ENCODE data around the gene ID2. TPM values are rescaled to one million over a fixed set of nuclear protein-coding genes. Genes with fewer than 3 reads are reported as not detected.

The ID2 gene
- total RNA-seq, 1 donor = 168 TPM

GRCh38 chr2:8648441-8649213, 33.2 kb upstream of the ID2 start:
- TF ChIP-seq CTCF (IDR thresholded peaks at IDR 0.05; ENCODE audit: extremely low read depth, low read depth, low read length) = no peak
- Histone ChIP-seq H3K4me2 (ENCODE audit: insufficient read depth, low read length) (no peak overlapping the region), H3K9me3 (ENCODE audit: low read depth, low read length) (no peaks in the 10 kb centered on the region), H3K27me3 (ENCODE audit: insufficient read depth, low read length) (no peaks in the 10 kb centered on the region), H3K27ac (ENCODE audit: low read depth, low read length) (no peak overlapping the region), H2AFZ (ENCODE audit: low read length) (no peak overlapping the region), H4K20me1 (ENCODE audit: insufficient read depth, low read length) (no peaks in the 10 kb centered on the region), H3K4me3 (ENCODE audit: insufficient read depth, low read length) (no peak overlapping the region), H3K36me3 (ENCODE audit: insufficient read depth, low read length) (no peaks in the 10 kb centered on the region), H3K4me1 (ENCODE audit: insufficient read depth, low read length) (no peaks in the 10 kb centered on the region), H3K79me2 (ENCODE audit: insufficient read depth, low read length) (no peaks in the 10 kb centered on the region)
- DNase-seq (ENCODE audit: insufficient read length, low spot score, missing footprints) = peak; percentile 62

GRCh38 chr2:8649718-8650117, 32.1 kb upstream of the ID2 start:
- Histone ChIP-seq H4K20me1 (ENCODE audit: insufficient read depth, low read length) (no peaks in the 10 kb centered on the region), H3K9me3 (ENCODE audit: low read depth, low read length) (no peaks in the 10 kb centered on the region), H3K27me3 (ENCODE audit: insufficient read depth, low read length) (no peaks in the 10 kb centered on the region), H2AFZ (ENCODE audit: low read length) (no peak overlapping the region), H3K79me2 (ENCODE audit: insufficient read depth, low read length) (no peaks in the 10 kb centered on the region), H3K36me3 (ENCODE audit: insufficient read depth, low read length) (no peaks in the 10 kb centered on the region), H3K4me1 (ENCODE audit: insufficient read depth, low read length) (no peaks in the 10 kb centered on the region), H3K4me3 (ENCODE audit: insufficient read depth, low read length) (no peak overlapping the region), H3K4me2 (ENCODE audit: insufficient read depth, low read length) (no peak overlapping the region), H3K27ac (ENCODE audit: low read depth, low read length) (no peak overlapping the region)
- TF ChIP-seq CTCF (IDR thresholded peaks at IDR 0.05; ENCODE audit: extremely low read depth, low read depth, low read length) = no peak
- no peak for DNase-seq (ENCODE audit: insufficient read length, low spot score, missing footprints)

GRCh38 chr2:8650256-8650655, 31.6 kb upstream of the ID2 start:
- H2AFZ ChIP-seq (ENCODE audit: low read length) = no peak overlapping the region
- H3K36me3 ChIP-seq (ENCODE audit: insufficient read depth, low read length) = no peaks in the 10 kb centered on the region
- no peaks in the 10 kb centered on the region for H3K9me3 ChIP-seq (ENCODE audit: low read depth, low read length)
- H3K27ac ChIP-seq (ENCODE audit: low read depth, low read length) = no peak overlapping the region
- no peaks in the 10 kb centered on the region for H4K20me1 ChIP-seq (ENCODE audit: insufficient read depth, low read length)
- H3K27me3 ChIP-seq (ENCODE audit: insufficient read depth, low read length) = no peaks in the 10 kb centered on the region
- no peak overlapping the region for H3K4me2 ChIP-seq (ENCODE audit: insufficient read depth, low read length)
- H3K4me3 ChIP-seq (ENCODE audit: insufficient read depth, low read length) = no peak overlapping the region
- no peaks in the 10 kb centered on the region for H3K4me1 ChIP-seq (ENCODE audit: insufficient read depth, low read length)
- no peak for DNase-seq (ENCODE audit: insufficient read length, low spot score, missing footprints)
- TF ChIP-seq CTCF (IDR thresholded peaks at IDR 0.05; ENCODE audit: extremely low read depth, low read depth, low read length) = no peak
- H3K79me2 ChIP-seq (ENCODE audit: insufficient read depth, low read length) = no peaks in the 10 kb centered on the region

- H3K27ac ChIP-seq (ENCODE audit: low read depth, low read length) = no peak overlapping the region
- no peak for DNase-seq (ENCODE audit: insufficient read length, low spot score, missing footprints)
- H2AFZ ChIP-seq (ENCODE audit: low read length) = no peak overlapping the region
- no peak overlapping the region for H3K4me2 ChIP-seq (ENCODE audit: insufficient read depth, low read length)
- no peaks in the 10 kb centered on the region for H4K20me1 ChIP-seq (ENCODE audit: insufficient read depth, low read length)
- H3K27me3 ChIP-seq (ENCODE audit: insufficient read depth, low read length) = no peaks in the 10 kb centered on the region
- no peak for TF ChIP-seq CTCF (IDR thresholded peaks at IDR 0.05; ENCODE audit: extremely low read depth, low read depth, low read length)
- H3K4me1 ChIP-seq (ENCODE audit: insufficient read depth, low read length) = peaks cover 9% of the 10 kb centered on the region
- H3K79me2 ChIP-seq (ENCODE audit: insufficient read depth, low read length) = no peaks in the 10 kb centered on the region
- H3K4me3 ChIP-seq (ENCODE audit: insufficient read depth, low read length) = no peak overlapping the region
- H3K9me3 ChIP-seq (ENCODE audit: low read depth, low read length) = no peaks in the 10 kb centered on the region
- no peaks in the 10 kb centered on the region for H3K36me3 ChIP-seq (ENCODE audit: insufficient read depth, low read length)
Observed at GRCh38 chr2:8652774-8653426, 29.0 kb upstream of the ID2 start.
